ENCODE data around the gene GUCY1B1.

GRCh38 chr4:155787113-155787710, 28.4 kb downstream of the GUCY1B1 start:
- peak in 5 of 6 experiments; percentile 56 to 83 (median 62) for TF ChIP-seq CTCF (IDR thresholded peaks at IDR 0.05)
- no peak for TF ChIP-seq POLR2A (IDR thresholded peaks at IDR 0.05)

Measured in esophagus squamous epithelium (tissue), 4 donors.